ENCODE measurements around the gene NIPSNAP3A. TPM values are rescaled to one million over a fixed set of nuclear protein-coding genes. Genes with fewer than 3 reads are reported as not detected.

Gene NIPSNAP3A
- total RNA-seq, 2 experiments from 2014 or later = 12.2 to 12.4 TPM

GRCh38 chr9:104746798-104747197 is 685 bp upstream of the NIPSNAP3A start:
- no peak for TF ChIP-seq CTCF (IDR thresholded peaks at IDR 0.05)
- H3K36me3 Mint-ChIP-seq (ENCODE audit: low read depth) = peaks cover 4% of the 10 kb centered on the region
- no peaks in the 10 kb centered on the region for H3K9me3 Mint-ChIP-seq
- CTCF ChIA-PET = interaction anchor here (0.6 to 1.5 kb wide), 4 partner anchors 9 to 180 kb away, joined by 3 to 6 read pairs (median 3); no protein-coding TSS in a partner anchor
- peaks cover 10% of the 10 kb centered on the region for H3K4me1 Mint-ChIP-seq (ENCODE audit: low read depth)
- POLR2A ChIA-PET = interaction anchor here (0.9 kb wide), 1 partner anchor 14 kb away, joined by 3 read pairs; no protein-coding TSS in a partner anchor
- H3K27me3 Mint-ChIP-seq = no peaks in the 10 kb centered on the region
- DNase-seq (no peak), ATAC-seq (no peak)
- intact Hi-C loops (cut with micrococcal nuclease) = no loop called here
- H3K27ac Mint-ChIP-seq = peak overlapping the region; percentile 99
- H3K4me3 Mint-ChIP-seq = peak overlapping the region; percentile 88

- no peak for TF ChIP-seq CTCF (IDR thresholded peaks at IDR 0.05)
- intact Hi-C loops (cut with micrococcal nuclease) = no loop called here
- ChIA-PET CTCF (interaction anchor here (0.6 to 1.5 kb wide), 4 partner anchors 8 to 179 kb away, joined by 3 to 6 read pairs (median 3); no protein-coding TSS in a partner anchor), POLR2A (interaction anchor here (0.9 kb wide), 1 partner anchor 13 kb away, joined by 3 read pairs; no protein-coding TSS in a partner anchor)
- Mint-ChIP-seq H3K36me3 (ENCODE audit: low read depth) (peaks cover 7% of the 10 kb centered on the region), H3K9me3 (no peaks in the 10 kb centered on the region), H3K4me1 (ENCODE audit: low read depth) (peaks cover 10% of the 10 kb centered on the region), H3K27me3 (no peaks in the 10 kb centered on the region), H3K27ac (peak overlapping the region; percentile 99), H3K4me3 (peak overlapping the region; percentile 88)
- DNase-seq (no peak), ATAC-seq (no peak)
Measured at GRCh38 chr9:104747245-104747564, 278 bp upstream of the NIPSNAP3A start.

GRCh38 chr9:104748359-104749031 is 1.0 kb downstream of the NIPSNAP3A start:
- no peak for DNase-seq
- POLR2A ChIA-PET = interaction anchor here (1.0 kb wide), 1 partner anchor 655 kb away, joined by 4 read pairs; the partner anchor contains the start of gene SMC2
- no peak for ATAC-seq
- peaks cover 9% of the 10 kb centered on the region for H3K4me1 Mint-ChIP-seq (ENCODE audit: low read depth)
- intact Hi-C loops (cut with micrococcal nuclease) = no loop called here
- H3K9me3 Mint-ChIP-seq = no peaks in the 10 kb centered on the region
- H3K4me3 Mint-ChIP-seq = peak overlapping the region; percentile 88
- H3K27me3 Mint-ChIP-seq = no peaks in the 10 kb centered on the region
- H3K27ac Mint-ChIP-seq = peak overlapping the region; percentile 99
- CTCF ChIA-PET = interaction anchor here (1.1 kb wide), 2 partner anchors 15 to 26 kb away, joined by 3 read pairs; partner anchors contain the start of gene NIPSNAP3B
- peaks cover 9% of the 10 kb centered on the region for H3K36me3 Mint-ChIP-seq (ENCODE audit: low read depth)
- no peak for TF ChIP-seq CTCF (IDR thresholded peaks at IDR 0.05)

- DNase-seq (no peak), ATAC-seq (no peak)
- ChIA-PET CTCF (no interaction called here), POLR2A (interaction anchor here (1.7 kb wide), 1 partner anchor 103 kb away, joined by 4 read pairs; no protein-coding TSS in a partner anchor)
- H3K27me3 Mint-ChIP-seq = no peaks in the 10 kb centered on the region
- H3K4me3 Mint-ChIP-seq = no peak overlapping the region
- H3K4me1 Mint-ChIP-seq (ENCODE audit: low read depth) = peaks cover 9% of the 10 kb centered on the region
- peaks cover 14% of the 10 kb centered on the region for H3K36me3 Mint-ChIP-seq (ENCODE audit: low read depth)
- TF ChIP-seq CTCF (IDR thresholded peaks at IDR 0.05) = no peak
- H3K27ac Mint-ChIP-seq = no peak overlapping the region
- no peaks in the 10 kb centered on the region for H3K9me3 Mint-ChIP-seq
- intact Hi-C loops (cut with micrococcal nuclease) = loop anchor here (10.0 kb wide), 1 partner anchor 635 kb away; no protein-coding TSS in a partner anchor
Measured at GRCh38 chr9:104750185-104750767, 2.8 kb downstream of the NIPSNAP3A start.

GRCh38 chr9:104758974-104759373 is 11.5 kb downstream of the NIPSNAP3A start:
- DNase-seq (no peak), ATAC-seq (no peak)
- POLR2A ChIA-PET = no interaction called here
- Mint-ChIP-seq H3K36me3 (ENCODE audit: low read depth) (peaks cover 9% of the 10 kb centered on the region), H3K9me3 (no peaks in the 10 kb centered on the region), H3K27ac (no peak overlapping the region), H3K27me3 (no peaks in the 10 kb centered on the region), H3K4me3 (no peak overlapping the region), H3K4me1 (ENCODE audit: low read depth) (no peaks in the 10 kb centered on the region)
- CTCF ChIA-PET = no interaction called here
- intact Hi-C loops (cut with micrococcal nuclease) = loop anchor here (10.0 kb wide), 1 partner anchor 644 kb away; no protein-coding TSS in a partner anchor
- TF ChIP-seq CTCF (IDR thresholded peaks at IDR 0.05) = no peak

All from activated CD8-positive, alpha-beta T cell treated with anti-CD3 and anti-CD28 coated beads for 36 hours (primary cell).